ENCODE measurements around the gene DIAPH2.
"Not testable (repeated sequence)": the region's sequence is repeated elsewhere in the genome, so short reads cannot be mapped to it uniquely, and the experiment has no call there.

The DIAPH2 gene

GRCh38 chrX:97409632-97410415 is 725.2 kb downstream of the DIAPH2 start:
- FAIRE-seq; DNase-seq (ENCODE audit: insufficient read length, low spot score): not testable (repeated sequence)

- no peak for FAIRE-seq
- no peak for DNase-seq (ENCODE audit: insufficient read length, low spot score)
These were observed 731.8 kb downstream of the DIAPH2 start for GRCh38 chrX:97416461-97416860.

- no peak for DNase-seq (ENCODE audit: insufficient read length, low spot score)
- FAIRE-seq, result no peak
These were observed 744.5 kb downstream of the DIAPH2 start for GRCh38 chrX:97429101-97429500.

DNA sequence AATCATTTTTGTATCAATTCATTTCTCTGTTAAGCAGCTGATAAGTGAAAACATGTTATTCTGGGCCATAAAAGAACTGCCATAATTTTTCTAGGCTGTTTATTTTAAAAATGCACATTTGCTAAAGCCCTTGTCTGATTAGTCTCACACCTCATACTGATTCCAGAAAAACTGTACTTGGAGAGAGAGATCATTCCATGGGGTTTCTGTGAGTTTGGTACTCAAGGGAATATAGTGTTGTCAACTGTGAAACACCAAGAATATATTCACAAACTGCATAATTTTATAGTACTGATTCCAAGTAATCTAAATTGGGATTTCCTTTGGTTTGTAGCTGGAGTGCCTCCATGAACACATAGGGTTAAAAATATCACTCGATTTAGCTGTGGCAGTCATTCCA is 746.6 kb downstream of the DIAPH2 start:
- DNase-seq (ENCODE audit: insufficient read length, low spot score) (no peak), FAIRE-seq (no peak)

DNA sequence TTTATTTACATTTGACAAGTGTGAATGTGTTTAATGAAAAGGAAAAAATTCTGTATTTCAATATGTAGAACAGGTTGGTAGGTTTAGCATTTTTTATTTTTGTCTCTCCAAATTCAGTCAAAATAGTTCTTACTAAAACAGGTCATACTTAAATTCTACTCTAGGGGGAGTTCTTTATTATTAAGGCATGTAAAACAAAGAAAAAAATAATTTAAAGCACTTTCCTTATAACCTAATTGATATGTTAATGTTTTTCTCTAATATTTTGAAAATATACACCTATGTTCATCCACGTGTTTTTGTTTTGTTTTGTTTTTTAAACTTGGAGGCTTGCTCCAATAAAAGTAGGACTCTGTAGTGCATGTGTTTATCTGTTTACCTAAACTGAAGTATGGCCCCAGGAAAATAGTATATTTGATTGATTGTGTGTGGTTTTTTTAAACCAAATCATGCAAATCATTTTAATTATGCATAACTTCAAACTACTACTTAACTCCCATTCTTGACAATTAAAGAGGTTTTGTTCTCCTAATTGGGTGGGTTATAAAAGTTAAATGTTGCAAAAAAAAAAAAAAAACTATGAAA is 761.7 kb downstream of the DIAPH2 start:
- DNase-seq (ENCODE audit: insufficient read length, low spot score) (no peak), FAIRE-seq (no peak)

- DNase-seq (ENCODE audit: insufficient read length, low spot score) (no peak), FAIRE-seq (no peak)
These were observed 762.7 kb downstream of the DIAPH2 start for GRCh38 chrX:97447306-97447705.

DNA sequence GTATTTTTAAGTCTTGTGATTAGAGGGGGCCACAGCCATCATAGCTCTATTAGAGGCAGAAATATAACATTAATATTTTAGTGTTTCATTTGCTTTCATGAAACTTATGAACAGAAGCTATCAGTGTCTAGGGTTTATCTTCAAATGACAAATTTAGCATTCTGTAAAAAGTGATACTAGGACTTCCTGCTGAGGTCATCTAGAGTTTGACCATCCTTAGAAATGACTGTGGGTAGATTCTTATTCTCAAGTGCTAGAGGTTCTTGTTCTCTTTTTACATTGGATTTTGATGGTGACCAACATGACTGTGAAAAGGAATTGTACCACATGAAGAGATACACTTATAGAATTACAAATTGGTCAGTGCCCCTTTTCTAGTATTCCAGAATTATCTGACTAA is 767.6 kb downstream of the DIAPH2 start:
- DNase-seq (ENCODE audit: insufficient read length, low spot score) (no peak), FAIRE-seq (no peak)

DNA sequence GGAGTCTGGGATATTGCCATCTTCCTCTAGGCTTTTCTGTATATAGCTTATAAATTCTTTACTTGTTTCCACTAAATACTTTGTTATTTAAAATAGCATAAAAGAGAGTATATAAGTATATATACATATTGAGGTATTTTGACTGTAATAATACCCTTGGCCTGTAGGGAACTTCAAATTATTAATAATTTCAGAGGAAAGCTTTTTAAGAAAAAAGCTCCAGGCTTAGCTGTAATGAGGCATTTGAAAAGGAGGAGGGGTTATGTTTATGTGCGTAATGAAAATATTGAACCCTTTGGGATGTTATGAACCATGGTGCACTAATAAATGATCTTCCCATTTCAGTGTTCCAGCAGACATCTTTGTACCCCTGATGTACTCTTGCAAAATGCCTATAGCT is 777.1 kb downstream of the DIAPH2 start:
- FAIRE-seq (no peak), DNase-seq (ENCODE audit: insufficient read length, low spot score) (no peak)

DNA sequence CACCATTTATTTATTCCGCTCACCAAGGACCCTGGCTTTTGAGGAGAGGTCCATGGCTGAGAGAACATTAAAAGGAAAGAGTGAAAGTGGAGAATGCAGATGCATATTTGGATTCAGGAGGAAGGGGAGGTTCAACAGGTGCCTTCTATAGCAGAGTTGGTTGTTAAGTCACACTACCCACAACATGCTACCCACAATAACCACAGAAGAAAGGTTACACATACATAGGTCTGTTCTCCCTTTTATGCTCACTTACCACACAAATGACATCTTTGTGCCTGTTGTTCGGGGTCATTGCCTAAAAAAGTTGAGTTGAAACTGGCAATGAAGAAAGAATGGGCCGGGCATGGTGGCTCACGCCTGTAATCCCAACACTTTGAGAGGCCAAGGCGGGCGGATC is 786.4 kb downstream of the DIAPH2 start:
- FAIRE-seq, result no peak
- no peak for DNase-seq (ENCODE audit: insufficient read length, low spot score)

GRCh38 chrX:97474933-97475332 is 790.3 kb downstream of the DIAPH2 start:
- FAIRE-seq (no peak), DNase-seq (ENCODE audit: insufficient read length, low spot score) (no peak)

GRCh38 chrX:97479106-97479890 is 794.7 kb downstream of the DIAPH2 start:
- no peak for FAIRE-seq
- DNase-seq (ENCODE audit: insufficient read length, low spot score), result no peak

- DNase-seq (ENCODE audit: insufficient read length, low spot score) (no peak), FAIRE-seq (no peak)
These were observed 796.6 kb downstream of the DIAPH2 start for GRCh38 chrX:97481228-97481627.

DNA sequence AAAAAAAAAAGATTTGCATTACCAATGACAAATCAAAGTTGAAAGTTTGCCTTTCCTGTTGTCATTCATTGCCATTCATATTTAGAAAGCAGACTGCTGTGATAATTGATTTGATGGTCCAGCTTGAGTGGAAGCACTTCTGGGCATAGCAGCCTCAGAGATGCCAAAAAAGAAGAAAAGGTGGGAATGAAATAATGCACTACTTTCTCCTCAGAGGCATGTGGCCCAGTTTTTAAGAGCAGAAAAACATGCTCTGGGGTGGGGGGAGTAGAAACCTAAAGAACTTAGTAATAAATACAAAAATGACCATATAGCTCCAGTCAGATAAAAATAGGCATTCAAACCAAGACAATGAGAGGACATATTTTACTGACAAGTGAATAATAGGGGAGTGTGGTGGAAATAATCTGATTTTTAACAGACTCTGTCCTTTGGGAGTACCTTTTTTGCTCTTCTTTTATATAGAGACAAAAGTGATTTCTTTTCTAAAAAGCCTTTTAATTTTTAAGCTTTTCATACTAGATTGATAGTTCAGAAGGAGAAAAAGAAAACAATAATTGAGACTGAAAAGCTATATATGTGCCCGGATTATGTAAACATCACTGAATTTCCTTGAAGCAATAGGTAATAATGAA is 798.1 kb downstream of the DIAPH2 start:
- DNase-seq (ENCODE audit: insufficient read length, low spot score) (no peak), FAIRE-seq (no peak)

- FAIRE-seq, result no peak
- DNase-seq (ENCODE audit: insufficient read length, low spot score), result no peak
These were observed 806.0 kb downstream of the DIAPH2 start for GRCh38 chrX:97490656-97491055.

DNA sequence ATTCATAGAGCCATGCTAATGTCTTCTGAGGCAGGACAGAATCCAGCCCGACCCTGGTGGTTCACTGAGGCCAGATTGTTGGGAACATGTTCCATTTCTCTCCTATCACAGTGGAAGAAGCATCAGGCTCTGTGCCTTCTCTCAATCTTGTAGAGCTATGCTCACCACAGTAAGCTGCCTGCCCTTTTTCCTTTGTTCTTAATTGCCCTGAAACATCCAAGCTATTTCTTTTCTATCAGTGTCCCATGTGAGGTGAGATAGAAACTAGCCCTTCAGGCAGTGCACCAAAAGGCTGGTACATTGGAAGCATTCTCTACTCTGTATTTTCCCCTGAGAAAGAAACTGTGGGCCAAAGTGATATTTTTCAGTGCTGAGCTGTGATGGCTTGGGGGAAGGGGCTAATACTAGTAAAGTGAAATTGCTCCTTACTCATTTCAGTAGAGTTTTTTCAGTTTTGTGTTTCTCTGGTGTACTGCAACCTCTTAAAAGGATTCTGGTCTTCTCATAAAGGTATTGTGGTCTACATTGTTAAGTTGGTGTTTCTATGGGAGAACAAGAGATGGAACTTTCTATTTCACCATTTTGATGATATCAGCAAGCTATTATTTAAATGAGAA is 810.2 kb downstream of the DIAPH2 start:
- DNase-seq (ENCODE audit: insufficient read length, low spot score), result no peak
- no peak for FAIRE-seq

GRCh38 chrX:97498093-97498492 is 813.5 kb downstream of the DIAPH2 start:
- FAIRE-seq (no peak), DNase-seq (ENCODE audit: insufficient read length, low spot score) (no peak)

DNA sequence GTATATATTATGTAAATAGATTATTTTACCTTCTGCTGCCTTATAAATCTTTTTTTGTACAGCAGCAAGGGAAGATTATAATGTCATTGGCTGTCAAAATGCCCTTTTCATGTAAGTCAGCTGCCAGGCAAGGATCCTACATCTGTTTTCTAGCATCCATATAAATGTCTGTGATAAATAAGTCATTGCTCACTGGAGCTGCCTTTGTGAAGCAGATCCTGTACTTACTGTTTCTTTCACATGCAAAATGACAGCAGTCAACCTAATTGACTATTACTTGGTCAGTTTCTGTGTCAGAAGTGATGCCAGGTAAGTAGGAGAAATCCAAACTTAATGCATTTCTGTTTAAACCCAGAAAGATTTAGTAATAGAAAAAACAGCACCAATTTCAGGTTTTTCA is 819.8 kb downstream of the DIAPH2 start:
- no peak for DNase-seq (ENCODE audit: insufficient read length, low spot score)
- FAIRE-seq, result no peak

DNA sequence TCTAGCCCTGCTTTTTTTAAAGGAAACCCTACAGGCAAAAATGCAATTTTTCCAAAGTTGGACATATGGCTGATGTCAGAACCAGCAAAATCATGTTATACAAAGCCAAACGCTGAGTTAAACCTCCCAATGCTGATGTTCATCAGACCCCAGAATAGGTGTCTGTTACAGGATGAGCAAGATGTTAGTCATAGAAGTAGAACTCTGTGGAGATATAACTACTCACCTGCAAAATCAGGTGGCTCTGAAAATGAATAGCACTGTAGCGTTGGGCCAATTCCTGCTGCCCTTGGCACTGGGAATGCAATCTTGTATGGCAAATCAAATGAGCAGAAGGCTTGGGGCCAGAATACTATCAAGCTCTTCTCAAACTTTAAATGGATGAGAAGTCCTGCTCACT is 833.1 kb downstream of the DIAPH2 start:
- no peak for FAIRE-seq
- DNase-seq (ENCODE audit: insufficient read length, low spot score), result no peak

GRCh38 chrX:97522307-97522706 is 837.7 kb downstream of the DIAPH2 start:
- no peak for FAIRE-seq
- DNase-seq (ENCODE audit: insufficient read length, low spot score), result no peak

DNA sequence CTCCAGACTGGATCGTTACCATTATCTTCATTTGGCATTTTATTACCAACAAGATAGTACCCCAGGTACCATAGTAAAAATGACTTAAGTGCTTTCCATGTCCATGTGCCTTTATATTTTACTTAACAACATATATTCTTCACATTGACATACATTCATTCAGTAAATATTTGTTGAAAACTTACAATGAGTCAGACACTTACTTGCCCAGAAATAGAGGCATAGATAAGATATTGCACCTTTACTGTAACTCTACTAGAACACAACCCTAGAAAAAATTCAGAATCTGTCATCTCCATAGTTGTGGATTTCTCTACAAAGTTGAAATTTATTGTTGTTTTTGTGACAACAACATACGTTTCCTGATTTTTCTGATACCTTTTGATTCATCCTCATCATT is 839.7 kb downstream of the DIAPH2 start:
- FAIRE-seq (no peak), DNase-seq (ENCODE audit: insufficient read length, low spot score) (no peak)

GRCh38 chrX:97524997-97525396 is 840.4 kb downstream of the DIAPH2 start:
- no peak for FAIRE-seq
- DNase-seq (ENCODE audit: insufficient read length, low spot score), result no peak
